Measurements from ENCODE around the gene WWTR1. TPM values are rescaled to one million over a fixed set of nuclear protein-coding genes. Genes with fewer than 3 reads are reported as not detected.

WWTR1 gene
- polyA plus RNA-seq, 2 of the 4 experiments (the other 2 are of a cell fraction): 99.7 to 164 TPM

DNA sequence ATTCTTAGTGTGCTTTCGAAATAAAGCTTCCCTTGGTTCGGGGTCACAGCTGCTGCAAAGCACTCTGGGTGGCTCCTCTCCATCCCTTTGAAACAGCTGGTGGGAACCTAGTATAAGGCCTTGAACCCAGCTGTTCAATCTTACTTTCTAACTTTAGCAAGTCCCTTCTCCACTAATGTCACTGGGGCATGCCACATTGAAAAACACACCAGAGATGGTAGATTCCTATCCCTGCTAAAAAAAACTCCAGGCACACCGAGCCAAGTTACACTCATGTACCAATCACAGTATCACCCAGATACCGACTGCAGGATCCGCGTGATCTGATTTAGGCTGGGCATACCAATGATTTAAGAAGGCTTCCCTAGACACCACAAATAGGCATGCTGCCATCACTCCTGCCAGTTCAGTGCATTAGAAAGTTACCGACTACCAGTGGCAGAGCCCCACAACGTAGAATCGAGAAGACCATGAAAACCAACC is 65.0 kb downstream of the WWTR1 start (continued):
- TF ChIP-seq MAFK (IDR thresholded peaks at IDR 0.05; ENCODE audit: partially characterized antibody): no peak
- TF ChIP-seq, protein P1, sequence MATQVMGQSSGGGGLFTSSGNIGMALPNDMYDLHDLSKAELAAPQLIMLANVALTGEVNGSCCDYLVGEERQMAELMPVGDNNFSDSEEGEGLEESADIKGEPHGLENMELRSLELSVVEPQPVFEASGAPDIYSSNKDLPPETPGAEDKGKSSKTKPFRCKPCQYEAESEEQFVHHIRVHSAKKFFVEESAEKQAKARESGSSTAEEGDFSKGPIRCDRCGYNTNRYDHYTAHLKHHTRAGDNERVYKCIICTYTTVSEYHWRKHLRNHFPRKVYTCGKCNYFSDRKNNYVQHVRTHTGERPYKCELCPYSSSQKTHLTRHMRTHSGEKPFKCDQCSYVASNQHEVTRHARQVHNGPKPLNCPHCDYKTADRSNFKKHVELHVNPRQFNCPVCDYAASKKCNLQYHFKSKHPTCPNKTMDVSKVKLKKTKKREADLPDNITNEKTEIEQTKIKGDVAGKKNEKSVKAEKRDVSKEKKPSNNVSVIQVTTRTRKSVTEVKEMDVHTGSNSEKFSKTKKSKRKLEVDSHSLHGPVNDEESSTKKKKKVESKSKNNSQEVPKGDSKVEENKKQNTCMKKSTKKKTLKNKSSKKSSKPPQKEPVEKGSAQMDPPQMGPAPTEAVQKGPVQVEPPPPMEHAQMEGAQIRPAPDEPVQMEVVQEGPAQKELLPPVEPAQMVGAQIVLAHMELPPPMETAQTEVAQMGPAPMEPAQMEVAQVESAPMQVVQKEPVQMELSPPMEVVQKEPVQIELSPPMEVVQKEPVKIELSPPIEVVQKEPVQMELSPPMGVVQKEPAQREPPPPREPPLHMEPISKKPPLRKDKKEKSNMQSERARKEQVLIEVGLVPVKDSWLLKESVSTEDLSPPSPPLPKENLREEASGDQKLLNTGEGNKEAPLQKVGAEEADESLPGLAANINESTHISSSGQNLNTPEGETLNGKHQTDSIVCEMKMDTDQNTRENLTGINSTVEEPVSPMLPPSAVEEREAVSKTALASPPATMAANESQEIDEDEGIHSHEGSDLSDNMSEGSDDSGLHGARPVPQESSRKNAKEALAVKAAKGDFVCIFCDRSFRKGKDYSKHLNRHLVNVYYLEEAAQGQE (IDR thresholded peaks at IDR 0.05): no peak

DNA sequence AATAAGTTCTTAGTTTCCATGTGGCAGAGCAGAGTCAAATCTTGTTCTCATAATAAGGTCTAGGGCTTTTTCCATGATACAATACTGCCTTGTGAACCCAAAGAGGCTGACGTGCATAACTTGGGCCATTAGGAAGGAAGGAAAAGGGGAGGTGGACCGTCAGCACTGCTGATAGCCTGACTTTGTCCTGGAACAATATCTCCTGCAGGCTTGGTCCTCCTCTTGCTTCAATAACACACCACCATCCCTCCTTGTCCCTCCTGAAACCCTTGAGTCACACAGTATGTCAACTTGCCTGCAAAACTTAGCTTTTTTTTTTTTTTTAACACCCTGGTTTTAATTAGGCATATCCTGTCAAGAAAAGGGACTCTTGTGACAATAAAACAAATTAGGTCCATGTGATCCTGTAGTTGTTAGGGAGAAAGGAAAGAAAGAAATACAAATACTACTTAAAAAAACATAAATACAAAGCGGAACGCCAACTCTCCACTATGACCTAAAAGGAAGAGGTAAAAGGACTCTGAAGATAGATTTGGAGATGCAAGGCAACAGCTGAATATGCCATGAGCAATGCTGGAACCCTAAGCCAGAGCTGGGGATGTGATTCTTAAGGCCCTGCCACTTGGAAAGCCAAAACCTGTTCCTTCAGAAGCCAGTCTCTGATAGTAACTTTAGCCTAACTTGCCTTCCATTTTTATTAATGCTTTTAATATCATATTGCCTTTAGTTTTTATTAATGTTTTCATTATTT is 67.0 kb downstream of the WWTR1 start:
- no peak for TF ChIP-seq JUN (IDR thresholded peaks at IDR 0.05)
- no peak for TF ChIP-seq RCOR1 (IDR thresholded peaks at IDR 0.05; ENCODE audit: low read depth, low read length)
- TF ChIP-seq CBX8 (IDR thresholded peaks at IDR 0.05): no peak
- TF ChIP-seq, protein P2, sequence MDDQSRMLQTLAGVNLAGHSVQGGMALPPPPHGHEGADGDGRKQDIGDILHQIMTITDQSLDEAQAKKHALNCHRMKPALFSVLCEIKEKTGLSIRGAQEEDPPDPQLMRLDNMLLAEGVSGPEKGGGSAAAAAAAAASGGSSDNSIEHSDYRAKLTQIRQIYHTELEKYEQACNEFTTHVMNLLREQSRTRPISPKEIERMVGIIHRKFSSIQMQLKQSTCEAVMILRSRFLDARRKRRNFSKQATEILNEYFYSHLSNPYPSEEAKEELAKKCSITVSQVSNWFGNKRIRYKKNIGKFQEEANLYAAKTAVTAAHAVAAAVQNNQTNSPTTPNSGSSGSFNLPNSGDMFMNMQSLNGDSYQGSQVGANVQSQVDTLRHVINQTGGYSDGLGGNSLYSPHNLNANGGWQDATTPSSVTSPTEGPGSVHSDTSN (IDR thresholded peaks at IDR 0.05): no peak
- TF ChIP-seq RAD21 (conservative IDR thresholded peaks at IDR 0.05 in 1 of 2, IDR thresholded peaks at IDR 0.05 in 1 of 2): no peak
- TF ChIP-seq TFCP2L1 (CRISPR knock-in tag; IDR thresholded peaks at IDR 0.05): no peak
- no peak for TF ChIP-seq JUNB (IDR thresholded peaks at IDR 0.05)
- TF ChIP-seq ZNF302 (CRISPR knock-in tag; IDR thresholded peaks at IDR 0.05): no peak
- no peak for TF ChIP-seq HDAC2 (IDR thresholded peaks at IDR 0.05)
- no peak for TF ChIP-seq EHF (CRISPR knock-in tag; IDR thresholded peaks at IDR 0.05)
- no peak for TF ChIP-seq FOXS1 (CRISPR knock-in tag; IDR thresholded peaks at IDR 0.05)
- TF ChIP-seq NFE2L2 (conservative IDR thresholded peaks at IDR 0.05; ENCODE audit: low read length): no peak
- TF ChIP-seq POLR2A (IDR thresholded peaks at IDR 0.05; ENCODE audit: low read length): no peak
- no peak for TF ChIP-seq HEYL (CRISPR knock-in tag; IDR thresholded peaks at IDR 0.05)
- TF ChIP-seq, protein P3, sequence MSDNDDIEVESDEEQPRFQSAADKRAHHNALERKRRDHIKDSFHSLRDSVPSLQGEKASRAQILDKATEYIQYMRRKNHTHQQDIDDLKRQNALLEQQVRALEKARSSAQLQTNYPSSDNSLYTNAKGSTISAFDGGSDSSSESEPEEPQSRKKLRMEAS (IDR thresholded peaks at IDR 0.05): no peak
- no peak for TF ChIP-seq ESRRA (IDR thresholded peaks at IDR 0.05; ENCODE audit: borderline replicate concordance, low read length)
- TF ChIP-seq RNF2 (IDR thresholded peaks at IDR 0.05; ENCODE audit: borderline replicate concordance, low read depth): no peak
- no peak for TF ChIP-seq RARB (CRISPR knock-in tag; IDR thresholded peaks at IDR 0.05)
- no peak for TF ChIP-seq ZSCAN20 (CRISPR knock-in tag; IDR thresholded peaks at IDR 0.05)
- no peak for TF ChIP-seq SREBF2 (IDR thresholded peaks at IDR 0.05)
- no peak for ATAC-seq
- 91% methylated on average over 4 of the region's 4 CpGs for WGBS (ENCODE audit: missing lambda C conversion rate)
- ChIA-PET POLR2A (no interaction called here), CTCF (interaction anchor here (1.0 kb wide), 2 partner anchors 21 to 89 kb away, joined by 4 read pairs; no protein-coding TSS in a partner anchor)
- peak overlapping the region in 1 of 2 experiments; percentile 61; a peak in 3 of 6 replicates for H3K27ac ChIP-seq
- no peak overlapping the region for H3K4me2 ChIP-seq
- DNase-seq (ENCODE audit: low read depth in 1 of 2, low spot score in 1 of 2): no peak
- H3K4me1 ChIP-seq: peaks cover 89% of the 10 kb centered on the region
- peak; percentile 13 for FAIRE-seq
- H3K4me3 ChIP-seq: no peak overlapping the region
- H3K9me3 ChIP-seq: no peaks in the 10 kb centered on the region
